GM21786 (cell line): ENCODE results near the gene ZFAND5.

Experiments
- ATAC-seq: cut with Tn5 transposase; IDR thresholded peaks from one replicate; pipeline ENCODE4 v1.9.1; 2021; ENCODE audit not compliant: unreplicated experiment

Gene ZFAND5

GRCh38 chr9:72332351-72332750 lies 32.7 kb downstream of the ZFAND5 start:
- ATAC-seq = no peak

GRCh38 chr9:72327631-72328030 lies 37.4 kb downstream of the ZFAND5 start:
- ATAC-seq = peak; percentile 64

GRCh38 chr9:72326641-72327040 lies 38.4 kb downstream of the ZFAND5 start:
- no peak for ATAC-seq

GRCh38 chr9:72324974-72325373 lies 40.0 kb downstream of the ZFAND5 start:
- ATAC-seq = no peak

- no peak for ATAC-seq
Observed at GRCh38 chr9:72322678-72323077, 42.3 kb downstream of the ZFAND5 start.

- no peak for ATAC-seq
Observed at GRCh38 chr9:72322259-72322658, 42.7 kb downstream of the ZFAND5 start.

- no peak for ATAC-seq
Observed at GRCh38 chr9:72315510-72316311, 49.3 kb downstream of the ZFAND5 start.

GRCh38 chr9:72315089-72315509 lies 49.9 kb downstream of the ZFAND5 start:
- no peak for ATAC-seq

- ATAC-seq = no peak
Observed at GRCh38 chr9:72313507-72313906, 51.5 kb downstream of the ZFAND5 start.

- ATAC-seq = peak; percentile 63
Observed at GRCh38 chr9:72312386-72312987, 52.5 kb downstream of the ZFAND5 start.

- no peak for ATAC-seq
Observed at GRCh38 chr9:72309364-72310133, 55.5 kb downstream of the ZFAND5 start.

- ATAC-seq = no peak
Observed at GRCh38 chr9:72306761-72307160, 58.2 kb downstream of the ZFAND5 start.

GRCh38 chr9:72305707-72306106 lies 59.3 kb downstream of the ZFAND5 start:
- ATAC-seq = no peak

- peak; percentile 65 for ATAC-seq
Observed at GRCh38 chr9:72305102-72305546, 59.9 kb downstream of the ZFAND5 start.

GRCh38 chr9:72304538-72304937 lies 60.5 kb downstream of the ZFAND5 start:
- ATAC-seq = no peak
